HEK293 (cell line): ENCODE measurements around the gene STEEP1.

Experiments
- CTCF ChIA-PET: fragments of 350-600 bp; formaldehyde crosslinking; extraction: SDS; loops from one replicate; lab custom pipeline; 2021; ENCODE audit warnings: antibody characterized with exemption; lab: Yijun Ruan, JAX
- POLR2A ChIA-PET: fragments of 300-600 bp; formaldehyde crosslinking; extraction: SDS; loops from one replicate; lab custom pipeline; 2020; ENCODE audit warnings: antibody characterized with exemption, inconsistent platforms; lab: Yijun Ruan, JAX
- H3K27ac ChIP-seq: fragments of 200-500 bp; sonication (Bioruptor generic); 2 replicates; pipeline ENCODE4 v1.5.1; 2014; ENCODE audit warnings: low read depth, low read length, control low read depth, inconsistent platforms; ENCODE audit errors: extremely low read depth
- H3K36me3 ChIP-seq, 2 experiments: fragments of 200-500 bp in 1 of 2; sonication (Bioruptor generic) in 1 of 2; 1 replicate in 1 of 2; 2 replicates in 1 of 2; pipeline ENCODE4 v1.5.1; 2014 to 2017; ENCODE audit warnings: inconsistent platforms in 2 of 2, low read length in 2 of 2; ENCODE audit not compliant: control insufficient read depth in 2 of 2, insufficient read depth in 1 of 2
- H3K4me1 ChIP-seq: fragments of 200-500 bp; sonication (Bioruptor generic); 2 replicates; pipeline ENCODE4 v1.5.1; 2014; ENCODE audit warnings: mild to moderate bottlenecking, low read length, inconsistent platforms; ENCODE audit not compliant: control insufficient read depth, insufficient read depth
- H3K4me3 ChIP-seq: 2 replicates; pipeline ENCODE4 v1.5.1; 2011; ENCODE audit warnings: low read depth, mild to moderate bottlenecking, control low read depth, low read length, moderate library complexity
- H3K9me3 ChIP-seq: fragments of 200-500 bp; sonication (Bioruptor generic); 2 replicates; pipeline ENCODE4 v1.5.1; 2014; ENCODE audit warnings: low read depth, low read length, inconsistent platforms; ENCODE audit not compliant: control insufficient read depth, insufficient read depth
- GLIS2 ChIP-seq: fragments of 450-650 bp; formaldehyde crosslinking; IDR thresholded peaks from 2 replicates; pipeline ENCODE4 v1.5.1; 2016; ENCODE audit warnings: missing biosample characterization, missing genetic modification characterization
- HOXA7 ChIP-seq: sonication (generic); formaldehyde crosslinking; IDR thresholded peaks from 2 replicates; pipeline ENCODE4 v1.8.1; 2022; ENCODE audit warnings: missing genetic modification reagents, borderline replicate concordance
- IKZF3 ChIP-seq: fragments of 450-650 bp; IDR thresholded peaks from 2 replicates; pipeline ENCODE4 v1.5.0; 2018; ENCODE audit warnings: missing biosample characterization, mild to moderate bottlenecking, missing genetic modification characterization, moderate library complexity
- OSR2 ChIP-seq: fragments of 450-650 bp; formaldehyde crosslinking; IDR thresholded peaks from 2 replicates; pipeline ENCODE4 v1.5.1; 2016; ENCODE audit warnings: missing biosample characterization, missing genetic modification characterization
- PRDM1 ChIP-seq: fragments of 450-650 bp; formaldehyde crosslinking; IDR thresholded peaks from 2 replicates; pipeline ENCODE4; 2016; ENCODE audit warnings: missing biosample characterization, missing genetic modification characterization
- SCRT1 ChIP-seq: fragments of 450-650 bp; formaldehyde crosslinking; IDR thresholded peaks from 2 replicates; pipeline ENCODE4 v1.5.1; 2016; ENCODE audit warnings: missing biosample characterization, missing genetic modification characterization, borderline replicate concordance
- ZBTB1 ChIP-seq: fragments of 450-650 bp; formaldehyde crosslinking; IDR thresholded peaks from 2 replicates; pipeline ENCODE4 v1.5.1; 2016; ENCODE audit warnings: missing biosample characterization, missing genetic modification characterization
- ZBTB8A ChIP-seq: fragments of 450-650 bp; formaldehyde crosslinking; IDR thresholded peaks from 2 replicates; pipeline ENCODE4 v1.5.1; 2016; ENCODE audit warnings: missing biosample characterization, missing genetic modification characterization
- ZNF10 ChIP-seq: fragments of 450-650 bp; formaldehyde crosslinking; IDR thresholded peaks from 2 replicates; pipeline ENCODE4 v1.5.1; 2017; ENCODE audit warnings: missing biosample characterization, missing genetic modification characterization
- ZNF223 ChIP-seq: fragments of 450-650 bp; formaldehyde crosslinking; IDR thresholded peaks from 2 replicates; pipeline ENCODE4 v1.5.1; 2016; ENCODE audit warnings: missing biosample characterization, missing genetic modification characterization
- ZNF423 ChIP-seq: fragments of 450-650 bp; formaldehyde crosslinking; IDR thresholded peaks from 2 replicates; pipeline ENCODE4 v1.5.1; 2016; ENCODE audit warnings: missing biosample characterization, missing genetic modification characterization
- ZNF549 ChIP-seq: fragments of 450-650 bp; IDR thresholded peaks from 2 replicates; pipeline ENCODE4 v1.5.1; 2018; ENCODE audit warnings: missing biosample characterization, missing genetic modification characterization, mild to moderate bottlenecking, inconsistent platforms, moderate library complexity
- ZNF555 ChIP-seq: fragments of 450-650 bp; formaldehyde crosslinking; conservative IDR thresholded peaks from 2 replicates; pipeline ENCODE4 v1.5.1; 2017; ENCODE audit warnings: missing biosample characterization, mild to moderate bottlenecking, missing genetic modification characterization, inconsistent platforms
- ZNF560 ChIP-seq: fragments of 450-650 bp; formaldehyde crosslinking; IDR thresholded peaks from 2 replicates; pipeline ENCODE4 v1.5.1; 2017; ENCODE audit warnings: missing biosample characterization, missing genetic modification characterization, borderline replicate concordance
- ZNF654 ChIP-seq: fragments of 450-650 bp; formaldehyde crosslinking; IDR thresholded peaks from 2 replicates; pipeline ENCODE4 v1.5.1; 2016; ENCODE audit warnings: low read depth, missing biosample characterization, missing genetic modification characterization
- ZNF664 ChIP-seq: fragments of 450-650 bp; formaldehyde crosslinking; IDR thresholded peaks from 2 replicates; pipeline ENCODE4 v1.5.1; 2016; ENCODE audit warnings: missing biosample characterization, missing genetic modification characterization
- TF ChIP-seq, protein P1 (sequence below): fragments of 450-650 bp; formaldehyde crosslinking; IDR thresholded peaks from 2 replicates; pipeline ENCODE4 v1.5.1; 2016; ENCODE audit warnings: missing biosample characterization, missing genetic modification characterization
- TF ChIP-seq, protein P2 (sequence below): IDR thresholded peaks from 2 replicates; pipeline ENCODE4 v1.6.1; 2011; ENCODE audit warnings: mild to moderate bottlenecking, low read depth, low read length, borderline replicate concordance
- TF ChIP-seq, protein P3 (sequence below): fragments of 450-650 bp; formaldehyde crosslinking; IDR thresholded peaks from 2 replicates; pipeline ENCODE4 v1.5.1; 2016; ENCODE audit warnings: missing biosample characterization, missing genetic modification characterization
- TF ChIP-seq, protein P4 (sequence below): fragments of 450-650 bp; formaldehyde crosslinking; IDR thresholded peaks from 2 replicates; pipeline ENCODE4 v1.5.1; 2016; ENCODE audit warnings: missing biosample characterization, missing genetic modification characterization, borderline replicate concordance

The STEEP1 gene

DNA sequence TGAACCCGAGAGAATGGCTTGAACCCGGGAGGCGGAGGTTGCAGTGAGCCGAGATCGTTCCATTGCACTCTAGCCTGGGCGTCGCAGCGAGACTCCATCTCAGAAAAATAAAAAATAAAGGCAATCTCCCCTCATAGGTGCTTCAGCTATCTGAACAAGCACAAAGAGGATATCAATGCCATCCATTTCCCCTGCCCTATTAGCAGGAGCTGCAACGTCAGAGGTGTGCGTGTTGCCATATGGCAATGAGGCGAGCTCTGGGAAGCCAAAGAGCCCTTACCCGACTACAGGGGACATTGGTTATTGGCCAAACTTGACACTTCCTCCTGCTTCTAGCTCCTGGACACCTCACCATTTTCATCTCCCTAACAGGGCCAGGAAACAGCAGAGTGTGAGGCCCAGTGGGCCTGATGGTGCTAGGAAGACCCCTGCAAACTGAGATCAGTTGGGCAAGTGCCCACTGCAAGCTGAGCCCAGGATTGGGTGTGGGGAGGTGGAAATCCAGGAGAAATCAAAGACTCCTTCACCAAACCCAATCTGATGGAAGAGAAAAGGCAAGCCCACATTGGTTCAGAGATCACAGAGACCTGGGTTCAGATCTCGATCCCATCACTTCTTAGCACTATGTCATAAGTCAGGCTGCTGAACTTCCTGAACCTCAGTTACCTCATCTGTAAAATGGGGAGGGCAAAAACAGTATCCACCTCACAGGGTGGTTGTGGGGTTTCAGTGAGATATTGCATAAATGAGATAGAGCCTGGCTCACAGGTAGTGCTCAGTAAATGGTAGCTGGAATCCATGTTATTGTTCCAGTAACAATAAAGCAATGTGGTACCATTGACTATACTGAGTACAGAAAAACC lies 75.8 kb downstream of the STEEP1 start:
- TF ChIP-seq HOXA7 (CRISPR knock-in tag) (no peak), ZNF664 (tag by site-specific recombination) (peak; percentile 17; the same call in 1 of the 2 replicates), ZNF423 (tag by site-specific recombination) (no peak), SCRT1 (tag by site-specific recombination) (no peak), GLIS2 (no peak)
- Histone ChIP-seq H3K4me3 (no peak overlapping the region), H3K27ac (no peak overlapping the region), H3K9me3 (no peaks in the 10 kb centered on the region), H3K4me1 (no peaks in the 10 kb centered on the region), H3K36me3 (no peaks in the 10 kb centered on the region)
- CTCF ChIA-PET: interaction anchor here (0.5 to 5.8 kb wide), 17 partner anchors 7 to 851 kb away, joined by 3 to 44 read pairs (median 3); no protein-coding TSS in a partner anchor
- POLR2A ChIA-PET: interaction anchor here (0.5 to 0.7 kb wide), 4 partner anchors 10 to 116 kb away, joined by 3 to 5 read pairs (median 4); no protein-coding TSS in a partner anchor

DNA sequence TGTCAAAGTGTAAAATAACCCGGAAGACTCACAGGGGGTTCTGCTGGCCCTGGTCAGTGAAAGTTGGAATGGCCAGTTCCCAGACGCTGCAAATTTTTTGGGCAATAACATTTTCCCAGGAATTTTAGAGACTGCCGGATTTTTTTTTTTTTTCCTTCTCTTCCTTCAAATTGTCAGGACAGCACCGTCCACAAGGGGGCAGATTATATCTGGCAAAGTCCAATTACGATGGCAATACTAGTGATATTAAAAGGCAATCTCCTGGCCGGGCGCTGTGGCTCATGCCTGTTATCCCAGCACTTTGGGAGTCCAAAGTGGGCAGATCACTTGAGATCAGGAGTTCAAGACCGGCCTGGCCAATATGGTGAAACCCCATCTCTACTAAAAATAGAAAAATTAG lies 76.5 kb downstream of the STEEP1 start:
- no peak overlapping the region for H3K4me3 ChIP-seq
- H3K9me3 ChIP-seq: no peaks in the 10 kb centered on the region
- no peaks in the 10 kb centered on the region for H3K4me1 ChIP-seq
- ChIA-PET POLR2A (interaction anchor here (0.7 kb wide), 2 partner anchors 23 to 117 kb away, joined by 3 read pairs; no protein-coding TSS in a partner anchor), CTCF (interaction anchor here (0.6 to 5.8 kb wide), 16 partner anchors 8 to 1264 kb away, joined by 3 to 44 read pairs (median 4); no protein-coding TSS in a partner anchor)
- TF ChIP-seq ZNF654 (tag by site-specific recombination) (peak; percentile 58), ZNF560 (tag by site-specific recombination) (no peak), ZBTB8A (tag by site-specific recombination) (no peak), IKZF3 (peak; percentile 75), ZNF223 (tag by site-specific recombination) (no peak), ZNF10 (tag by site-specific recombination) (no peak), ZBTB1 (tag by site-specific recombination) (no peak), ZNF555 (tag by site-specific recombination) (no peak), PRDM1 (no peak), OSR2 (tag by site-specific recombination) (no peak), ZNF549 (no peak)
- TF ChIP-seq, protein P1, sequence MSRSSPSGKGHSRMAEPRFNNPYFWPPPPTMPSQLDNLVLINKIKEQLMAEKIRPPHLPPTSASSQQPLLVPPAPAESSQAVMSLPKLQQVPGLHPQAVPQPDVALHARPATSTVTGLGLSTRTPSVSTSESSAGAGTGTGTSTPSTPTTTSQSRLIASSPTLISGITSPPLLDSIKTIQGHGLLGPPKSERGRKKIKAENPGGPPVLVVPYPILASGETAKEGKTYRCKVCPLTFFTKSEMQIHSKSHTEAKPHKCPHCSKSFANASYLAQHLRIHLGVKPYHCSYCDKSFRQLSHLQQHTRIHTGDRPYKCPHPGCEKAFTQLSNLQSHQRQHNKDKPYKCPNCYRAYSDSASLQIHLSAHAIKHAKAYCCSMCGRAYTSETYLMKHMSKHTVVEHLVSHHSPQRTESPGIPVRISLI (tag by site-specific recombination): peak; percentile 86
- TF ChIP-seq, protein P2, sequence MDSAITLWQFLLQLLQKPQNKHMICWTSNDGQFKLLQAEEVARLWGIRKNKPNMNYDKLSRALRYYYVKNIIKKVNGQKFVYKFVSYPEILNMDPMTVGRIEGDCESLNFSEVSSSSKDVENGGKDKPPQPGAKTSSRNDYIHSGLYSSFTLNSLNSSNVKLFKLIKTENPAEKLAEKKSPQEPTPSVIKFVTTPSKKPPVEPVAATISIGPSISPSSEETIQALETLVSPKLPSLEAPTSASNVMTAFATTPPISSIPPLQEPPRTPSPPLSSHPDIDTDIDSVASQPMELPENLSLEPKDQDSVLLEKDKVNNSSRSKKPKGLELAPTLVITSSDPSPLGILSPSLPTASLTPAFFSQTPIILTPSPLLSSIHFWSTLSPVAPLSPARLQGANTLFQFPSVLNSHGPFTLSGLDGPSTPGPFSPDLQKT: no peak
- TF ChIP-seq, protein P3, sequence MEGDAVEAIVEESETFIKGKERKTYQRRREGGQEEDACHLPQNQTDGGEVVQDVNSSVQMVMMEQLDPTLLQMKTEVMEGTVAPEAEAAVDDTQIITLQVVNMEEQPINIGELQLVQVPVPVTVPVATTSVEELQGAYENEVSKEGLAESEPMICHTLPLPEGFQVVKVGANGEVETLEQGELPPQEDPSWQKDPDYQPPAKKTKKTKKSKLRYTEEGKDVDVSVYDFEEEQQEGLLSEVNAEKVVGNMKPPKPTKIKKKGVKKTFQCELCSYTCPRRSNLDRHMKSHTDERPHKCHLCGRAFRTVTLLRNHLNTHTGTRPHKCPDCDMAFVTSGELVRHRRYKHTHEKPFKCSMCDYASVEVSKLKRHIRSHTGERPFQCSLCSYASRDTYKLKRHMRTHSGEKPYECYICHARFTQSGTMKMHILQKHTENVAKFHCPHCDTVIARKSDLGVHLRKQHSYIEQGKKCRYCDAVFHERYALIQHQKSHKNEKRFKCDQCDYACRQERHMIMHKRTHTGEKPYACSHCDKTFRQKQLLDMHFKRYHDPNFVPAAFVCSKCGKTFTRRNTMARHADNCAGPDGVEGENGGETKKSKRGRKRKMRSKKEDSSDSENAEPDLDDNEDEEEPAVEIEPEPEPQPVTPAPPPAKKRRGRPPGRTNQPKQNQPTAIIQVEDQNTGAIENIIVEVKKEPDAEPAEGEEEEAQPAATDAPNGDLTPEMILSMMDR (tag by site-specific recombination): peak; percentile 27; the same call in 1 of the 2 replicates
- TF ChIP-seq, protein P4, sequence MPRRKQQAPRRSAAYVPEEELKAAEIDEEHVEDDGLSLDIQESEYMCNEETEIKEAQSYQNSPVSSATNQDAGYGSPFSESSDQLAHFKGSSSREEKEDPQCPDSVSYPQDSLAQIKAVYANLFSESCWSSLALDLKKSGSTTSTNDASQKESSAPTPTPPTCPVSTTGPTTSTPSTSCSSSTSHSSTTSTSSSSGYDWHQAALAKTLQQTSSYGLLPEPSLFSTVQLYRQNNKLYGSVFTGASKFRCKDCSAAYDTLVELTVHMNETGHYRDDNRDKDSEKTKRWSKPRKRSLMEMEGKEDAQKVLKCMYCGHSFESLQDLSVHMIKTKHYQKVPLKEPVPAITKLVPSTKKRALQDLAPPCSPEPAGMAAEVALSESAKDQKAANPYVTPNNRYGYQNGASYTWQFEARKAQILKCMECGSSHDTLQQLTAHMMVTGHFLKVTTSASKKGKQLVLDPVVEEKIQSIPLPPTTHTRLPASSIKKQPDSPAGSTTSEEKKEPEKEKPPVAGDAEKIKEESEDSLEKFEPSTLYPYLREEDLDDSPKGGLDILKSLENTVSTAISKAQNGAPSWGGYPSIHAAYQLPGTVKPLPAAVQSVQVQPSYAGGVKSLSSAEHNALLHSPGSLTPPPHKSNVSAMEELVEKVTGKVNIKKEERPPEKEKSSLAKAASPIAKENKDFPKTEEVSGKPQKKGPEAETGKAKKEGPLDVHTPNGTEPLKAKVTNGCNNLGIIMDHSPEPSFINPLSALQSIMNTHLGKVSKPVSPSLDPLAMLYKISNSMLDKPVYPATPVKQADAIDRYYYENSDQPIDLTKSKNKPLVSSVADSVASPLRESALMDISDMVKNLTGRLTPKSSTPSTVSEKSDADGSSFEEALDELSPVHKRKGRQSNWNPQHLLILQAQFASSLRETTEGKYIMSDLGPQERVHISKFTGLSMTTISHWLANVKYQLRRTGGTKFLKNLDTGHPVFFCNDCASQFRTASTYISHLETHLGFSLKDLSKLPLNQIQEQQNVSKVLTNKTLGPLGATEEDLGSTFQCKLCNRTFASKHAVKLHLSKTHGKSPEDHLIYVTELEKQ (tag by site-specific recombination): no peak
- H3K27ac ChIP-seq: no peak overlapping the region
- no peaks in the 10 kb centered on the region for H3K36me3 ChIP-seq
